HG03097 (cell line): ENCODE data around the gene SEMA4D.

Source experiments
- ATAC-seq: cut with Tn5 transposase; IDR thresholded peaks from one replicate; pipeline ENCODE4 v1.9.1; 2021; ENCODE audit not compliant: unreplicated experiment, low FRiP score

SEMA4D gene, protein sequence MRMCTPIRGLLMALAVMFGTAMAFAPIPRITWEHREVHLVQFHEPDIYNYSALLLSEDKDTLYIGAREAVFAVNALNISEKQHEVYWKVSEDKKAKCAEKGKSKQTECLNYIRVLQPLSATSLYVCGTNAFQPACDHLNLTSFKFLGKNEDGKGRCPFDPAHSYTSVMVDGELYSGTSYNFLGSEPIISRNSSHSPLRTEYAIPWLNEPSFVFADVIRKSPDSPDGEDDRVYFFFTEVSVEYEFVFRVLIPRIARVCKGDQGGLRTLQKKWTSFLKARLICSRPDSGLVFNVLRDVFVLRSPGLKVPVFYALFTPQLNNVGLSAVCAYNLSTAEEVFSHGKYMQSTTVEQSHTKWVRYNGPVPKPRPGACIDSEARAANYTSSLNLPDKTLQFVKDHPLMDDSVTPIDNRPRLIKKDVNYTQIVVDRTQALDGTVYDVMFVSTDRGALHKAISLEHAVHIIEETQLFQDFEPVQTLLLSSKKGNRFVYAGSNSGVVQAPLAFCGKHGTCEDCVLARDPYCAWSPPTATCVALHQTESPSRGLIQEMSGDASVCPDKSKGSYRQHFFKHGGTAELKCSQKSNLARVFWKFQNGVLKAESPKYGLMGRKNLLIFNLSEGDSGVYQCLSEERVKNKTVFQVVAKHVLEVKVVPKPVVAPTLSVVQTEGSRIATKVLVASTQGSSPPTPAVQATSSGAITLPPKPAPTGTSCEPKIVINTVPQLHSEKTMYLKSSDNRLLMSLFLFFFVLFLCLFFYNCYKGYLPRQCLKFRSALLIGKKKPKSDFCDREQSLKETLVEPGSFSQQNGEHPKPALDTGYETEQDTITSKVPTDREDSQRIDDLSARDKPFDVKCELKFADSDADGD

DNA sequence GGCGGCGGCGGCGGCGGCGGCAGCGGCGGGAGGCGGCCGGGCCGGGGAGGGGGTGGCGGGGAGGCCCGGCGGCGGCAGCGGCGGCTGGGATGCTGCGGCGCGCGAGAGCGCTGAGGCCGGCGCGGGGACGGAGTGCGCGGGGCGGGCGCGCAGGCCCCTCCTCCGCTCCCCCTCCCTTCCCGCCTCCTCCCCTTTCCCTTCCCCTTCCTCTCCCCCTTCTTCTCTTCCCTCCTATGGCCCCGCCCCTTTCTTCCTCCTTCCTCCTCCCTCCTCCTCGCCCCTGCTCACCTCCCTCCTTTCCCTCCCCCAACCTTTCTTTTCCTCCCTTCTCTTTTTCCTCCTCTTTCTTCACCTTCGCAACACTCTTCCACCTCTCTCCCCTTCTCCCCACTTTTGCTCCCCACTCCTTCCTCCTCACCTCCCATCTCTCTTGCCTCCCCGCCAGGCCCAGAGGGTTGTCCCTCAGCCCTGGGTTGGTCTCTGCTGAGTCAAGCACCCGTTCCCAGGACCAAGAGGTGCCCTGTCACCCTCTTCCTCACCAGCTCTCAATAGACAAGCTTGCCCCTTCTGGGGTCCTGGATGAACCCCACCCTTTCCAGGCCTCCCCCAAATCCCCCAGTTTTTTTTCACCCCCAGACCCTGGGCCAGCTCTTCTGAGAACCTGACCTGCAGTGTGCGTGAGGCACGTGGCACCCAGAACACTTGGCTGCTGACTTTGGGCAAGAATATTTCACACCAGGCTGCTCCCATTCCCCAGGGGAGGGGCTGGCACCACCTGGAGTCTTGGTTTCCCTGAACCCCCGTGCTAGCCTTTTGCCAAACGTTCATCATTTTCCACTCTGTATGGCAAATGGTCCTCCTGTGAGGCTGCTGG is at the start of gene SEMA4D:
Gene SEMA4D, minus strand, starts transcription at position 136 of the 874 bp plus-strand sequence. CDS start 92,657 bp downstream, outside the sequence.
- no peak for ATAC-seq

DNA sequence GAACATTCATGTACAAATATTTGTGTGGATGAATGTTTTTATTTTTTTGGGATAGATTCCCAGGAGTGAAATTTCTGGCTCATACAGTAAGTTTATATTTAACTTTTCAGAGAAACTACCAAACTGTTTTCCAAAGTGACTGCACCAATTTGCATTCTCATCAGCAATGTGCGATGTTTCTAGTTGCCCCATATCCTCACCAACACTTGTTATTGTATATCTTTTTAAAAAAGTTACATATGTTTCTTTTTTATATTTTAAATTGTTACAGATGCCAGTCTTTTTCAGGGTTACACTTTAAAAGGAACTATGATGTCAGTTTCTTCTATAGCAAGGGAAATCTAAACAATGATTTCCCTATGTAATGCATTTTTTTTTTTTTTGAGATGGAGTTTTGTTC is 49.1 kb upstream of the SEMA4D start:
- no peak for ATAC-seq

GRCh38 chr9:89544279-89544661 is 46.4 kb upstream of the SEMA4D start:
- ATAC-seq = no peak

DNA sequence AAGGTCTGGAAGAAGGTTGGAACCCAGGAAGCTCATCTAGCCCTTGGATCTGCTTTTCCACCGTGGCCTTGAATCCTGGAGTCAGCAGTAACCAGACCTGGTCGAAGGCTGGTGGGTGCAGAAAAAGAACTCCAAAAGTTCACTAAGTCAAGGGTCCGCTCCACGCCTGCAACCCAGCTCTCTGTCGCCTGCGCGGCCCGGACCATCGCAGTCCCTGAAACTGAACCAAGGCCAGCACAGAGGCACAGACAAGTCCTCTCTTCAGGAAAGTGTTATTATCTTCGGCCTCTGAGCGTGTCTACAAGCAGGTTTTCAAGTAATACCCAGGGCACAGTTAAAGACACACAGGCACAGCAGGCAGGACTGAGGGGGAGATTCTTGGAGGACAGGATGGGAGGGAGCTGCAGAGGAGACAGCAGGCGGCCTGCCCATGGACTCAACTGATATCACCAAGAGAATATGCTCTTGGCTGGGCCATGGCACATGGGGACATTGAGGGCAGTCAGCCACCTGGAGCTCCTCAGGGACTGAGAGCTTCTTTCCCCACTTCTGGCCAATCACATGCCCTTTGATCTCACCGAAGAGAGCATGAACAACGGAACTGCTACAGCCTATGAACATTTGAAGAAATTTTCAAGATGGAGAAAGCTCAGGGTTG is 45.8 kb upstream of the SEMA4D start:
- no peak for ATAC-seq

GRCh38 chr9:89543111-89543510 is 45.2 kb upstream of the SEMA4D start:
- no peak for ATAC-seq

GRCh38 chr9:89542401-89543021 is 44.6 kb upstream of the SEMA4D start:
- ATAC-seq = no peak

GRCh38 chr9:89541798-89542197 is 43.9 kb upstream of the SEMA4D start:
- no peak for ATAC-seq

- no peak for ATAC-seq
These were observed 41.5 kb upstream of the SEMA4D start for GRCh38 chr9:89539374-89539773.

DNA sequence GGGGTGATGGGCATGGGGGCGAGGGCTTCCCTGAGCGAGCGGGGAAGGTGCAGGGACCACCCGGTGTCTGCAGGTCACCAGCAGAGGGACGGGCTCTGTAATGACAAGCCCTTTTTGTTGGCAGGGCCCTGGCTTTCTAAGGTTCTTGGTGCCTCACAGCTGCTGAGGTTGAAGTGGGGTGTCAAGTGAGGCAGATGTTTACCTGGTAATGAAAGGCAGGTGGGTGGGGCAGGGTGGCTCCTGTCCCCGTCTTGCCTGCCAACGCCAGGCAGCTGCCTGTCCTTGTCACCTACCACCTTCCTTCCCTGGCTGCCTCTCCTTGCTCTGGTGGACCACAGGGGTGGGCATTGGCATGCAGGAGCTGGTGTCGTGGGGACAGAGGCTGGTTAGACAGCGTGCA is 41.0 kb upstream of the SEMA4D start:
- no peak for ATAC-seq

- no peak for ATAC-seq
These were observed 39.3 kb upstream of the SEMA4D start for GRCh38 chr9:89537166-89537565.

DNA sequence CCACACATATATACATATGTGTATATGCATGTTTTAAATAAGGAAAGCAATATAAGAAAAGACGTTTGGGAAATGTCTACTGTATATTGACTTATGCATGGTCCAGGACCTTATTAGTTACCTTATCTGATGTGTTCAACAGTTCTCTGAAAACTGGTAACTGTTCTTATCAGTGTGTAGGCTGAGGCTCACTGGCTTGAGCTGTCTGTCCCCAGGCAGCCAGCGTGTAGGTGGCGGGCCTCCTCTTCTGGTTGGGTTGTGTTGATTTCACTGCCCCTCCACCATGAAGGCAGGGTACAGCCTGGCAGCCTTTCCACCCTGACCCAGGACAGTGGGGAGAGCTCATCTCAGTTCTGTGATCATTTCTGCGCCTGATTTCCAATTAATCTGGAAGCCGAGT is 38.7 kb upstream of the SEMA4D start:
- no peak for ATAC-seq

DNA sequence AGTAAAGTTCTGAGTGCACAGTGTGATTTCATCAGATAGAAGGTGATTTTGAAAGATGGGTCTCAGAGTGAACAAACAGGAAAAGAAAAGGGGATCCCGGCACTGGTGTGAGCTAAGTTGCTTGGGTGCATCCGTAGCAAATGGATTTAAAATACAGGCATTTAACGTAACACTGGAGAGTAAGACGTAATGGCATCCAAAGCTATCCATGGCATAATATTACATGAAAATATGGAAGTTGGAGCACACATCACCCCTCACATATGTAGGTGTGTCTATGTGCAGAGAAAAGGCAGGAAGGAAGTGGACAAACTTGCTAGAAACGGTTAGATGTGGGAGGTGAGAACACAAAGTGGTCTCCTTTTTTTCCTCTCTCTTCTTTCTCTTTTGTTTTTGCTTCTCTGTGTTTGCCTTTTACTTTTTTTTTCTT is 38.2 kb upstream of the SEMA4D start:
- ATAC-seq = no peak

DNA sequence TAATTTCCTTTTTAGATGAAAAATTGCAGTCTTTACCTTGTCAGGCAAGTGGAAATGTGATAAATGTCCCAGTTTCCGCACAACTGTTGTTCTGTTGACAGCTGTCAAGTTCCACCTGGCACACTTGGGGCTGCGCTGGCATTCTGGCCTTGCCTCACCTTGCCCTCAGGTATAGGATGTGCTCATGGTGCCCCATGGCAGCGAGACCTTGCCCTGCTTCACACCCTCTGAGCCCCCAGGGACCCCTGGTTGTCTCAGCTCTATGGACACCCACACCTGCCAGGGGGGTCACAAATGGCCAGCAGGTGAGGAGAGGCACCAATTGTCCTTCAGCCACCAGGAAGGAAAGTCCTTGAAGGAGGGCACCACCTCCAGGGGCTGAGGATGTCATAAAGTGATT is 37.5 kb upstream of the SEMA4D start:
- ATAC-seq = no peak

DNA sequence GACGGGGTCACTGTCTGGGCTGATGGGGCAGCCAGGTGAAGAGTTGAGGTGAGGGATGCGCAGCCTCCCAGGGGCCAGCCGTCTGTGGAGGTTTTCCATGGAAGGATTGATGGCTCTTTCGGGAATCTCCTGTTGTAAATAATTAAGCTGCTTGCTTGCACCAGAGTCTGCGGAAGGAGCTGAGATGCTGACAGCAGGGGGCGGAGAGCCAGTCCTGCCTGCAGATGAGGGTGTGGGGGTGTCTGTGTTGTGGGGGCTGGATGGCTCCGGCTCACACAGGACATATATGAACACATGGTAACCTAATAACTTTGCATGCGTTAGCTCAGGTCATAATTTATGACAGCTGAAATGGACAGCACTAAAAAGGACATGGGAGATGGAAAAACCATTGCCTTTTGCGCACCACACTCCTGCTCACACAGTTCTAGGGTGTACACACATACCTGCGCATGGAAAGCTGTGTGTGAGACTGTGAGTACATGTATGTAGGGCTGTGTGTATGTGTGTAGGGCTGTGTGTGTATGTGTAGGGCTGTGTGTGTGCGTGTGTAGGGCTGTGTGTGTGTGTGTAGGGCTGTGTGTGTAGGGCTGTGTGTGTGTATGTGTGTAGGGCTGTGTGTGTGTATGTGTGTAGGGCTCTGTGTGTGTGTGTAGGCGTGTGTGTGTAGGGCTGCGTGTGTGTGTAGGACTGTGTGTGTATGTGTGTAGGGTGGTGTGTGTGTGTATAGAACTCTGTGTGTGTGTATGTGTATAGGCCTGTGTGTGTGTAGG is 36.8 kb upstream of the SEMA4D start:
- ATAC-seq = no peak

GRCh38 chr9:89533411-89534095 is 35.6 kb upstream of the SEMA4D start:
- ATAC-seq = no peak

DNA sequence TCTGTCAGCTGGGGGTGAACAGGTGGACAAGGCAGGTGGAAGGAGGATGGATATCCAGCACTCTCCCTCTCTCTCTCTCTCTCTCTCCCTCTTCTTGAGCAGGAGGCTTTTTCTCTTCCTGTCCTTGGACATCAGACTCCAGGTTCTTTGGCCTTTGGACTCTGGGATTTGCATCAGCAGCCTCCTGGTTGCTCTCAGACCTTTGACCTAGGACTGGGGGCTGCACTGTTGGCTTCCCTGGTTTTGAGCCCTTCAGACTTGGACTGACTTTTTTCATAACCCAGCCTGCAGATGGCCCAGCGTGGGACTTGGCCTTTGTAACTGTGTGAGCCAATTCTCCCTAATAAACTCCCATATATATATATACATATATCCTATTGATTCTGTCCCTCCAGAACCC is 35.0 kb upstream of the SEMA4D start:
- ATAC-seq = no peak

GRCh38 chr9:89532478-89532877 is 34.6 kb upstream of the SEMA4D start:
- ATAC-seq = no peak

- ATAC-seq = no peak
These were observed 33.9 kb upstream of the SEMA4D start for GRCh38 chr9:89531766-89532165.
